ENCODE data around the gene C9.
"Not testable (repeated sequence)": the region's sequence is repeated elsewhere in the genome, so short reads cannot be mapped to it uniquely, and the experiment has no call there.

The C9 gene

GRCh38 chr5:39402140-39402539, 37.8 kb upstream of the C9 start:
- H3K4ac ChIP-seq (ENCODE audit: low read depth in 1 of 2, low read length in 2 of 2); H2AFZ ChIP-seq (ENCODE audit: low read depth, low read length); H3K4me3 ChIP-seq (ENCODE audit: insufficient read depth in 1 of 2, low read depth in 1 of 2, low read length in 2 of 2); H3K27me3 ChIP-seq (ENCODE audit: control insufficient read depth in 1 of 2, insufficient read depth in 1 of 2, low read length in 2 of 2); H2AK5ac ChIP-seq (ENCODE audit: low read length, severe bottlenecking); H3K4me1 ChIP-seq (ENCODE audit: control insufficient read depth, insufficient read depth, low read depth, low read length); H3K14ac ChIP-seq (ENCODE audit: low read length in 2 of 2); H3K79me1 ChIP-seq (replicated peaks; ENCODE audit: low read length, poor library complexity, severe bottlenecking); H2BK15ac ChIP-seq (ENCODE audit: low read depth, poor library complexity, severe bottlenecking); H3K9ac ChIP-seq (ENCODE audit: low read length); H4K91ac ChIP-seq (ENCODE audit: low read length); H2BK12ac ChIP-seq (ENCODE audit: low read length in 2 of 2); H2BK120ac ChIP-seq (ENCODE audit: low read depth, low read length); H4K8ac ChIP-seq (ENCODE audit: low read length); H3K9me3 ChIP-seq (ENCODE audit: control insufficient read depth, low read length); H3K23ac ChIP-seq (ENCODE audit: low read length in 2 of 2); H2BK5ac ChIP-seq (ENCODE audit: low read depth, low read length, poor library complexity, severe bottlenecking); H3K4me2 ChIP-seq (ENCODE audit: low read length, poor library complexity, severe bottlenecking): not testable (repeated sequence)
- Histone ChIP-seq H3K18ac (ENCODE audit: low read depth in 1 of 2, low read length in 2 of 2) (peak overlapping the region in 1 of 2 experiments; percentile 54), H3K36me3 (ENCODE audit: control insufficient read depth in 1 of 2, insufficient read depth in 2 of 2, low read depth in 1 of 2, low read length in 2 of 2) (peaks cover 9 to 72% of the 10 kb centered on the region in 2 experiments), H3K27ac (ENCODE audit: low read length, poor library complexity, severe bottlenecking) (peak overlapping the region; percentile 82)
- DNase-seq, result peak; percentile 51

GRCh38 chr5:39400713-39401578, 36.7 kb upstream of the C9 start:
- WGBS, result 37% methylated on average over 4 of the region's 5 CpGs
- peak overlapping the region in 1 of 2 experiments; percentile 46 for H3K4ac ChIP-seq (ENCODE audit: low read depth in 1 of 2, low read length in 2 of 2)

GRCh38 chr5:39399135-39400036, 35.1 kb upstream of the C9 start:
- Histone ChIP-seq H3K14ac (ENCODE audit: low read length in 2 of 2) (no peak overlapping the region), H2BK5ac (ENCODE audit: low read depth, low read length, poor library complexity, severe bottlenecking) (peak overlapping the region; percentile 1), H3K4ac (ENCODE audit: low read depth in 1 of 2, low read length in 2 of 2) (peak overlapping the region in 1 of 2 experiments; percentile 87), H2AK5ac (ENCODE audit: low read length, severe bottlenecking) (peak overlapping the region; percentile 98), H3K23ac (ENCODE audit: low read length in 2 of 2) (no peak overlapping the region), H3K4me2 (ENCODE audit: low read length, poor library complexity, severe bottlenecking) (no peak overlapping the region), H4K91ac (ENCODE audit: low read length) (no peak overlapping the region), H3K4me3 (ENCODE audit: insufficient read depth in 1 of 2, low read depth in 1 of 2, low read length in 2 of 2) (no peak overlapping the region), H3K18ac (ENCODE audit: low read depth in 1 of 2, low read length in 2 of 2) (peak overlapping the region; percentile 66 to 93), H3K27ac (ENCODE audit: low read length, poor library complexity, severe bottlenecking) (peak overlapping the region; percentile 98), H3K27me3 (ENCODE audit: control insufficient read depth in 1 of 2, insufficient read depth in 1 of 2, low read length in 2 of 2) (no peaks in the 10 kb centered on the region), H3K9ac (ENCODE audit: low read length) (peak overlapping the region; percentile 90), H3K4me1 (ENCODE audit: control insufficient read depth, insufficient read depth, low read depth, low read length) (peaks cover 7% of the 10 kb centered on the region), H4K8ac (ENCODE audit: low read length) (peak overlapping the region; percentile 76), H2BK15ac (ENCODE audit: low read depth, poor library complexity, severe bottlenecking) (no peak overlapping the region), H3K79me1 (replicated peaks; ENCODE audit: low read length, poor library complexity, severe bottlenecking) (no peaks in the 10 kb centered on the region), H2BK12ac (ENCODE audit: low read length in 2 of 2) (peak overlapping the region; percentile 72 to 99), H3K36me3 (ENCODE audit: control insufficient read depth in 1 of 2, insufficient read depth in 2 of 2, low read depth in 1 of 2, low read length in 2 of 2) (peaks cover 6 to 69% of the 10 kb centered on the region in 2 experiments), H3K9me3 (ENCODE audit: control insufficient read depth, low read length) (no peaks in the 10 kb centered on the region), H2AFZ (ENCODE audit: low read depth, low read length) (no peak overlapping the region), H2BK120ac (ENCODE audit: low read depth, low read length) (no peak overlapping the region)
- DNase-seq, result peak; percentile 98
- WGBS, result 78% methylated on average over 1 of the region's 1 CpG

More at GRCh38 chr5:39400713-39401578, 36.7 kb upstream of the C9 start:
- no peaks in the 10 kb centered on the region for H3K9me3 ChIP-seq (ENCODE audit: control insufficient read depth, low read length)
- H3K14ac ChIP-seq (ENCODE audit: low read length in 2 of 2), result no peak overlapping the region
- no peak overlapping the region for H2BK5ac ChIP-seq (ENCODE audit: low read depth, low read length, poor library complexity, severe bottlenecking)
- H3K9ac ChIP-seq (ENCODE audit: low read length), result peak overlapping the region; percentile 73
- H2AK5ac ChIP-seq (ENCODE audit: low read length, severe bottlenecking), result peak overlapping the region; percentile 68
- peaks cover 9 to 73% of the 10 kb centered on the region in 2 experiments for H3K36me3 ChIP-seq (ENCODE audit: control insufficient read depth in 1 of 2, insufficient read depth in 2 of 2, low read depth in 1 of 2, low read length in 2 of 2)
- H2AFZ ChIP-seq (ENCODE audit: low read depth, low read length), result no peak overlapping the region
- H3K4me2 ChIP-seq (ENCODE audit: low read length, poor library complexity, severe bottlenecking), result peak overlapping the region; percentile 60
- no peaks in the 10 kb centered on the region for H3K79me1 ChIP-seq (replicated peaks; ENCODE audit: low read length, poor library complexity, severe bottlenecking)
- H2BK120ac ChIP-seq (ENCODE audit: low read depth, low read length), result no peak overlapping the region
- peak overlapping the region; percentile 98 for H3K27ac ChIP-seq (ENCODE audit: low read length, poor library complexity, severe bottlenecking)
- no peak overlapping the region for H3K23ac ChIP-seq (ENCODE audit: low read length in 2 of 2)
- peaks cover 8% of the 10 kb centered on the region for H3K4me1 ChIP-seq (ENCODE audit: control insufficient read depth, insufficient read depth, low read depth, low read length)
- H3K4me3 ChIP-seq (ENCODE audit: insufficient read depth in 1 of 2, low read depth in 1 of 2, low read length in 2 of 2), result peak overlapping the region in 1 of 2 experiments; percentile 17
- peak overlapping the region; percentile 60 for H4K8ac ChIP-seq (ENCODE audit: low read length)
- peak overlapping the region in 1 of 2 experiments; percentile 70 for H3K18ac ChIP-seq (ENCODE audit: low read depth in 1 of 2, low read length in 2 of 2)
- H2BK12ac ChIP-seq (ENCODE audit: low read length in 2 of 2), result no peak overlapping the region
- DNase-seq, result peak; percentile 53
- no peak overlapping the region for H4K91ac ChIP-seq (ENCODE audit: low read length)
- H2BK15ac ChIP-seq (ENCODE audit: low read depth, poor library complexity, severe bottlenecking), result no peak overlapping the region
- H3K27me3 ChIP-seq (ENCODE audit: control insufficient read depth in 1 of 2, insufficient read depth in 1 of 2, low read length in 2 of 2), result no peaks in the 10 kb centered on the region

- peak overlapping the region in 1 of 2 experiments; percentile 85 for H3K23ac ChIP-seq (ENCODE audit: low read length in 2 of 2)
- H3K9ac ChIP-seq (ENCODE audit: low read length), result peak overlapping the region; percentile 37
- peak overlapping the region; percentile 28 for H4K91ac ChIP-seq (ENCODE audit: low read length)
- H3K9me3 ChIP-seq (ENCODE audit: control insufficient read depth, low read length), result no peaks in the 10 kb centered on the region
- no peak overlapping the region for H3K4ac ChIP-seq (ENCODE audit: low read depth in 1 of 2, low read length in 2 of 2)
- peak overlapping the region; percentile 46 to 59 for H2BK12ac ChIP-seq (ENCODE audit: low read length in 2 of 2)
- peaks cover 4% of the 10 kb centered on the region for H3K4me1 ChIP-seq (ENCODE audit: control insufficient read depth, insufficient read depth, low read depth, low read length)
- H2AFZ ChIP-seq (ENCODE audit: low read depth, low read length), result no peak overlapping the region
- H2BK15ac ChIP-seq (ENCODE audit: low read depth, poor library complexity, severe bottlenecking), result no peak overlapping the region
- no peak overlapping the region for H2BK120ac ChIP-seq (ENCODE audit: low read depth, low read length)
- no peak overlapping the region for H3K27ac ChIP-seq (ENCODE audit: low read length, poor library complexity, severe bottlenecking)
- H2AK5ac ChIP-seq (ENCODE audit: low read length, severe bottlenecking), result no peak overlapping the region
- H4K8ac ChIP-seq (ENCODE audit: low read length), result peak overlapping the region; percentile 35
- no peak overlapping the region for H3K4me2 ChIP-seq (ENCODE audit: low read length, poor library complexity, severe bottlenecking)
- H3K18ac ChIP-seq (ENCODE audit: low read depth in 1 of 2, low read length in 2 of 2), result peak overlapping the region; percentile 24 to 83
- no peak overlapping the region for H3K14ac ChIP-seq (ENCODE audit: low read length in 2 of 2)
- no peaks in the 10 kb centered on the region for H3K27me3 ChIP-seq (ENCODE audit: control insufficient read depth in 1 of 2, insufficient read depth in 1 of 2, low read length in 2 of 2)
- H3K79me1 ChIP-seq (replicated peaks; ENCODE audit: low read length, poor library complexity, severe bottlenecking), result peaks cover 6% of the 10 kb centered on the region
- H3K36me3 ChIP-seq (ENCODE audit: control insufficient read depth in 1 of 2, insufficient read depth in 2 of 2, low read depth in 1 of 2, low read length in 2 of 2), result peaks cover 14 to 73% of the 10 kb centered on the region in 2 experiments
- H2BK5ac ChIP-seq (ENCODE audit: low read depth, low read length, poor library complexity, severe bottlenecking), result no peak overlapping the region
- no peak for DNase-seq
- no peak overlapping the region for H3K4me3 ChIP-seq (ENCODE audit: insufficient read depth in 1 of 2, low read depth in 1 of 2, low read length in 2 of 2)
- 97% methylated on average over 3 of the region's 3 CpGs for WGBS
Measured at GRCh38 chr5:39396843-39397242, 32.5 kb upstream of the C9 start.

Data from mesenchymal stem cell (in vitro differentiated cells and primary cell).